ENCODE results near the gene EXT2.

The EXT2 gene

GRCh38 chr11:44247508-44247907, 152.0 kb downstream of the EXT2 start:
- in situ Hi-C loops (cut with HindIII; ENCODE audit: low sequenced_read_pairs) = loop anchor here (5.0 kb wide), 1 partner anchor 75 kb away; no protein-coding TSS in a partner anchor
- TF ChIP-seq CTCF (IDR thresholded peaks at IDR 0.05; ENCODE audit: low read depth, low read length, missing control alignments) = no peak
- DNase-seq (ENCODE audit: low read depth) = peak; percentile 24
- H3K4me3 ChIP-seq (ENCODE audit: low read depth, low read length) = no peak overlapping the region

DNA sequence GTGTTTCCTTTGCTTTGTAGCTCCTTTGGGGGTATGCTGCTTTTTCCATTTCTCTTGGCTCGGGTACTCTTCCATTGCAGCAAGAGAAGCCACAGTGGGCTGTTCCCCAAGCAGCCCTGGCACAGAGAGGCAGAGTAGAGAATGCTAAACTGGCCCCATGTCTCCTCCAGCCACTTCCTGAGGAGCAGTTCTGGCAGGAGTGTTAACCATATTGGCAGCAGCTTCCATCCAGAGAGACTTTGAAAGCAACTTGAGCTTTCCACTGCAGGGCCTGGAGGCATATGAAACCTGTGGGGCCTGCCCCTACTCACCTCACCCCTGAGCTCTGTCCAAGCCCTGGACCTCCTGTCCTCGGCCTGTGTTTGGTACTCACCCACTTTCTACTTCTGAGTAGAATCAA, 152.6 kb downstream of the EXT2 start:
- in situ Hi-C loops (cut with HindIII; ENCODE audit: low sequenced_read_pairs) = loop anchor here (5.0 kb wide), 1 partner anchor 74 kb away; no protein-coding TSS in a partner anchor
- no peak for TF ChIP-seq CTCF (IDR thresholded peaks at IDR 0.05; ENCODE audit: low read depth, low read length, missing control alignments)
- H3K4me3 ChIP-seq (ENCODE audit: low read depth, low read length) = no peak overlapping the region
- peak; percentile 67 for DNase-seq (ENCODE audit: low read depth)

DNA sequence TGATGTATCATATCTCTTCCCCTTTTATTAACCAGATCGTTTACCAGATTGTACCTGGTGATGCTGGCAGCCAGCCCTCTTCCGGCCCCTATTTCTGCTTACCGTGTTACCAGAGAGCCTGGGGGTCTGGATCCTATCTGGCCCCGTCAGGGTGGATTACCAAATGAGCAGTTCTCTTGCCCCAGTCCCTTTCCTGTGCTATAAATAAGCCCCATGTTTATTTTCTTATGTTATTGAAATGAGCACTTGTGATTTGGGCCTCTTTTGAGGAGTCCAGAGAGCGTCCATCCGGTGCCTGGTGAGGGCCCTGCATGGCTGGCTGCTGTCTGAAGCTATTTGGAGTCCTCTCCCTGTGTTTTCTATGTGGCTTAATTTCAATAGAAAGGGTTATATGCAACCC, 154.9 kb downstream of the EXT2 start:
- no peak for DNase-seq (ENCODE audit: low read depth)
- TF ChIP-seq CTCF (IDR thresholded peaks at IDR 0.05; ENCODE audit: low read depth, low read length, missing control alignments) = no peak
- no peak overlapping the region for H3K4me3 ChIP-seq (ENCODE audit: low read depth, low read length)
- in situ Hi-C loops (cut with HindIII; ENCODE audit: low sequenced_read_pairs) = no loop called here

GRCh38 chr11:44252999-44253602, 157.6 kb downstream of the EXT2 start:
- TF ChIP-seq CTCF (IDR thresholded peaks at IDR 0.05; ENCODE audit: low read depth, low read length, missing control alignments) = no peak
- in situ Hi-C loops (cut with HindIII; ENCODE audit: low sequenced_read_pairs) = no loop called here
- no peak for DNase-seq (ENCODE audit: low read depth)
- no peak overlapping the region for H3K4me3 ChIP-seq (ENCODE audit: low read depth, low read length)

DNA sequence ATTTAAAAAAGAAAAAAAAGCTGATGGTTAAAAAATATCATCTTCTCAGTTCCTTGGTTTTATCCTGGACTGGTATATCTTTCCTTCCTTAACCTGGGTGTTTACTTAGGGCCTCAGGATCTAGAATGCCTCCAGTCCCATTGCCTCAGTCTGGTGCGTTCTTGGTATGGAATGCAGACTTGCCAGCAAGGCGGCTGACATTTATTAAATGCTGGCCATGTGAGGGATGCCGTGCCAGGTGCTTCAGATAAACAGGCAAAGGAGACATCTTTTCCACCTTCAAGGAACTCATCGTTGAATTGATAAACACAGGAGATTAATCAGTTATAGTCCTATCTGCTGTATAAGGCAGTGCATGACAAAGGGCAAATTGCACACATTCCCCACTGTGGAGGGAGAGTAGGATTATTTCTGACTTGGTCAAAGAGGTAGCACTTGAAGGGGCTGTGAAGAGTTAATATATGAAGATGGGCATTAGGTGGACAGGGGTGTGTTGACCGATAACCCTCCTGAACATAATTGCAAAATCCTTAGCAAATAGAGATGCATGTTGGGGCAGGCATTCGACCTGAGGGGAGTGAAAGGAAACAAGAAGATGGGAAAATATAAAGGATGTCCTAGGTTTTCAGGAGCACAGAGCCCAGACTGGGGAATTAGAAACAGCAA, 160.1 kb downstream of the EXT2 start:
- no peak overlapping the region for H3K4me3 ChIP-seq (ENCODE audit: low read depth, low read length)
- no peak for DNase-seq (ENCODE audit: low read depth)
- TF ChIP-seq CTCF (IDR thresholded peaks at IDR 0.05; ENCODE audit: low read depth, low read length, missing control alignments) = no peak
- in situ Hi-C loops (cut with HindIII; ENCODE audit: low sequenced_read_pairs) = no loop called here

GRCh38 chr11:44256673-44257291, 161.3 kb downstream of the EXT2 start:
- in situ Hi-C loops (cut with HindIII; ENCODE audit: low sequenced_read_pairs) = no loop called here
- no peak overlapping the region for H3K4me3 ChIP-seq (ENCODE audit: low read depth, low read length)
- no peak for DNase-seq (ENCODE audit: low read depth)
- TF ChIP-seq CTCF (IDR thresholded peaks at IDR 0.05; ENCODE audit: low read depth, low read length, missing control alignments) = no peak

All from astrocyte of the cerebellum (primary cell).